Limb (tissue), 2 donors: ENCODE measurements around the gene C1QA.
"Not testable (repeated sequence)": the region's sequence is repeated elsewhere in the genome, so short reads cannot be mapped to it uniquely, and the experiment has no call there.

Experiments used
- DNase-seq, 2 donors: peaks; one replicate each; pipeline ENCODE4 v3.0.0-alpha.2; 2016; ENCODE audit errors: extremely low spot score in 2 of 2

The C1QA gene

DNA sequence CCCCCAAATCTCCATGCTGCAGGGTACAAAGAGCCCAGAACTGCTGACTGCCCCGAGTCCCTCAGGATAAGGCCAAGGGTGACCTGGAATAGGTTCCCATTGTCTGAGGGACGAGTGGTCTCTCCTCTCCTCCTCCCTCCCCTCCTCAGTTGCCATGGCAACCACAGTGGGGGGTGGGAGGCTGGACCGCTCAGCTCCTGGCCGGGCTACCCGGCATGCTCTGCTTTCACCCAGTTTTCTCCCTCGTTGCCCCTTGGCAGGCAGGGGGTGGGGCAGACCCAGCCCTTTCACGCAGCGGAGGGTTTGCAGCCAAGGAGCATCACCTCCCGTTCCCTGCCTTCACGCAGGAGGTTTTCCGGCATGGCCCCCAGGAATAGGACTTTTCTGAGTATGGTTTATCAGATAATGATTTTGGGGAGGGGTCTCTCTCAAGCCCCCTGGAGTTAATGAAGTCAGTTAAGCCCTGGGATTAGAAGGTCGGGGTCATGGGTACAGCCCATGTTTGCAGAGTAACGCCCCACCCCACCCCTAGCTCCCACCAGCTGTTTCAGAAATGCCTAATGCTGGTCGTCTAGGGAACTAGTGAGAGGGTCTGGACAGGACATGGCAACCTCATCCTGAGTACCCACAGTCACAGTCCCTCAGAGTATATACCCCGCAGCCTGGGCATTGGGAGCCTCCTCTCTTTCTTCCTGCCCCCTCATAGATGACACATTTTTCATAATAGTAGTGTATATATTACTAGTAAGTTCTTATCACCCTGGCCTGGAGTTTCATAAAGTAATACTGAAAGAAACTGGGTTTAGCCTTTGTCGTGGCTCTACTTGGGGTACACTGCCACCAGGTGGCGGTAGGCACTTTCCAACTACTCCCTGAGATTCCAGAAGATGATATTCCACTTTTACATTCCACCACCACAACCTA is 37.3 kb downstream of the C1QA start:
- DNase-seq = peak; percentile 55 to 83

DNA sequence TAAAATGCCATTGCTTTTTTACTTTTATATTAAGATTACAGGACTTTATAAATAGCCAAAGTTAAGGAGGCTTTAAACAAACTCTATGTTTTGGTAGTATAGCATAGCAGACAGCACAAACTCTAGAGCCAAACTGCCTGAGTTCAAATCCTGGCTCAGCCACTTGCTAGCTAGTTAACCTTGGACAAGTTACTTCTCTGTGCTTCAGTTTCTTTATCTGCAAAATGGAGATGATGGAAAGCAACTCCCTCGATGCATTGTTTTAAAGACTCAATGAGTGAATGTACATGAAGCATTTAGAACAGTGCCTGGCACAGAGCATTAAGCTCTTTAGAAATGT is 38.0 kb downstream of the C1QA start:
- DNase-seq = no peak

DNA sequence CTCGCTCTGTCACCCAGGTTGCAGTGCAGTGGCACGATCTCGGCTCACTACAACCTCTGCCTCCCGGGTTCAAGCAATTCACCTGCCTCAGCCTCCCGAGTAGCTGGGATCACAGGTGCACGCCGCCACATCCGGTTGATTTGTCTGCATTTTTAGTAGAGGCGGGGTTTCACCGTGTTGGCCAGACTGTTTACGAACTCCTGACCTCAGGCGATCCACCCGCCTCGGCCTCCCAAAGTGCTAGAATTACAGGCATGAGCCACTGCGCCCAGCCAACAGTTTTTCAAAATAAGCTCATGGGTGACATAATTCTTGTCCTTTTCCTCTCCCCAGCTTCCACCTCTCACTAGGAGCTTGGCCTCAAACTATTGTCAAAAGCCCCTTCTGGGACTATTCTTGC is 39.7 kb downstream of the C1QA start:
- DNase-seq = not testable (repeated sequence)

DNA sequence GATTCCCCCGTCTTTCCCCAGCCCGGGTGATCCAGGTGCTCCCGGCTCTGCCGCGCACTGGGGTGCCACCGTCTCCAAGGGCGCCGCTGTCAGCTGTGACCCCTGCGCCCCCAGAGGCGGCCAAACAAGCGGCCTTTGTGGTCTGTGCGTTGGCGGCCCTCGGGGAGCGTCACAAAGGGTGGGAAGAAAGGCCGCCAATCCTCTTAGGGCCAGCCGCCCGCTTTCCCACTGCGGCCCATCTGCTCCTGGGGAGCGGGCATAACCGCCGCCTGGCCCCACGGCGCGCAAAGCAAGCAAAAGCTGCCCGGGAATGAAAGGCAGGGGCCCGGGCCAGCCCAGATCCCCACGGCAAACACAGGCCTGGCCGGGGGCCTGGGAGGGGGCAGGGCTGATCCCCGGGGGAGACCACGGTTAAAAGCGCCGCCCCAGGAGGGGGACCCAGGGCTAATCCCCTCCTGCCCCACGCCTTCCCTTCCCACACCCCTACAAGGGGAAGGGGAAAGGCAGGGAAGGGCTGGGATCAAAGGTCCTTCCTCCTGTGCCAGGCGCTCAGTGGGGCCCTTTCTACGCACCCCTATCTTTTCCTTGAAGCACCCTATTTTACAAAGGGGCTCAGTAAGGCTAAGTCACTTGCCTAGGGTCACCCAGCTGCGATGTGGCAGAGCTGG is 40.6 kb downstream of the C1QA start:
- no peak for DNase-seq

DNA sequence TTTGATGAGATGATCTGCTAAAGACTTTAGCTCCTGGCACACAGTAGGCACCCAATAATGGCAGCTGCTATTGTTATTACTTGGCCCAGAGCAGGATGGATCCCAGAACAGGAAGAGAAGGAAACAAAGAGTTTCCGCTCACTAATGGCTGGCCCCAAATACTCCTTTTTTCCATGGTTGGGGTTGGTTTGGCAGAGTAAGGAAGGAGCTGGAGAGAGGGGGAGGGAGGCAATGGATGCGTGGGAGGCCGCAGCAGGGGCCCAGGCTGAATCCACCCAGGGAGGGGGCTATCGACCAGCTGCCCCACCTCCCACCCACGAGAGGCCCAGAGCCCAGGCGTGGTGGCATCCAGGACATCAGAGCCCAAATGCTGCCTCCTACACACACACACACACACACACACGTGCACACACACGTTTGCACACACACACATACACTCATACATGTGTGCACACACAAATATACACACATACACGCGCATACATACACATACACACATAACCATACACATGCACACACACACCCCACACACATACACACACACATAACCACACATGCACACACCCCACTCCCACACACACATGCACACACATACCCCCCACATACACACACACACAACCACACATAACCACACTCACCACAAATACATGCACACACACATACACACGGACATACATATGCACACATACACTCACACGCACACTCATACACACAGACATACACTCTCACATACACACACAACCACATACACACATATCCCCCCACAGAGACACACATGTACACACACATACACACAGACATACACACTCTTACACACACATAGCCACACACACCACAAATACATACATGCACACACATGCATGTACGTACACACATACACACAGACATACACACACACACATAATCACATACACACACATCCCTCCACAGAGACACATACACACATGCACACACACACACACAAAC is 41.8 kb downstream of the C1QA start:
- peak in 1 of 2 donors; percentile 42 for DNase-seq

DNA sequence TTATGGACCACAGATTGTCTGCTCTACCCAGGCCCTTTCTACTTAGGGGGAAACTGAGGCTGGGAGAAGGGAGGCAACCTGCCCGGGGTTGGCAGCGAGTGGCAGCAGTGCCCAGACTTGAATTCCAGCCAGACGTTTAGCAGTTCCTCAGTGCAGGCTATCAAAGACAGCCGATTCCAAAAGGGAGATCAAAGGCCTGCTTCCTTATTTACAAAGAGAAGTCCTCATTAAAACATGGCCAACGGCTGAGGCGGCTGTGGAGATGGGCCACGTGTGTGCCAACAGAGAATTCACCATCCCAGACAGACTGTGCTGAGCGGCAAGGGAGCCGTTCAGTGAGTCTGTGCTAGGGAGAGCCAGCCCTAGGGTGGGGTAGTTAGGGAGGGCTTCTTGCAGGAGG is 44.3 kb downstream of the C1QA start:
- no peak for DNase-seq

DNA sequence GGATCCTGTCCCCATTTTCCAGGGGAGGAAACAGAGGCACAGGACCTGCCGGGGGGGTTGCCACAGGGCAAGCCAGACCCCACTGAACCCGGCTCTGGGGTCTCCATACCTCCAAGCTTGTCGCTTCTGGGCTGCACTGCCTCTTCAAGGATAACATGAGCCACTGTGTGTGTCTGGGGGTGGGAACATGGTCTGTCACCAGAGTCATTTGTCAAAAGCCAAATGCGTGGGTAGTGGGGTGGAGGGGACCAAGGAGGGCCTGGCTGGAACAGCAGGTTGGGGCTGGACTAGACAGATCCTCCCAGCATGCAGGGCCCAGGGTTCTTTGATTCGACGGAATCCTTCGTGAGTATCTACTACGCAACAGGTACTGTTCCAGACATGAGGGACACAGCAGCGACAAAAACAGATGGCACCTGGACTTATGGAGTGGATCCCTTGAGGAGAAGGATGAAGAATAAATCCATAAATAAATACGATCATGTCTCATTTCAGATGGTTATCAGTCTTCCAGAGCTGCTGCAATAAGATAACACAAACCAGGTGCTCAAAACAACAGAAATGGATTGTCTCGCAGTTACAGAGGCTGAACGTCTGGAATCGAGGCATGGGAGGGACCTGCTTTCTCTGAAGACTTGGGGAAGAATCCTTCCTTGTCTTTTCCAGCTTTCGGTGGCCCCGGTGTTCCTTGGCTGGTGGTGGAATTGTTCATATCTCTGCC is 45.3 kb downstream of the C1QA start:
- no peak for DNase-seq

DNA sequence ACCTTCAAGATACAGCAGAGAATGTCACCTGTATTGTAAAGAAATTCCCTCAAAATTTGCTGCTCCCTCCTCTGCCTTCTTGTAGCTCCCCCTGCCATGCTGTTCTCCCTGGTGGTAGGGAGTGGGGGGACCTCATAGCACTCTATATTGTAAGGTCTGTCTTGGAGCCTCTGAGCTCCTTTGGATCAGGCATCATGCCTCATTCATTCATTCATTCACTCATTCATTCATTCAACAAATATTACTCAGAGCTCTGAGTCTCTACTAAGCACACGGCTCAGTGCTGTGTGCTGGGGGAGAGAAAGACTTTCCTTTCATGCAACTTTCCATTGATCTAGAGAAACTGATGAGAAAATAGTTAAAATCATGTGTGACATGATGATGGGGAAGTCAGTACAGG is 47.1 kb downstream of the C1QA start:
- DNase-seq = no peak

DNA sequence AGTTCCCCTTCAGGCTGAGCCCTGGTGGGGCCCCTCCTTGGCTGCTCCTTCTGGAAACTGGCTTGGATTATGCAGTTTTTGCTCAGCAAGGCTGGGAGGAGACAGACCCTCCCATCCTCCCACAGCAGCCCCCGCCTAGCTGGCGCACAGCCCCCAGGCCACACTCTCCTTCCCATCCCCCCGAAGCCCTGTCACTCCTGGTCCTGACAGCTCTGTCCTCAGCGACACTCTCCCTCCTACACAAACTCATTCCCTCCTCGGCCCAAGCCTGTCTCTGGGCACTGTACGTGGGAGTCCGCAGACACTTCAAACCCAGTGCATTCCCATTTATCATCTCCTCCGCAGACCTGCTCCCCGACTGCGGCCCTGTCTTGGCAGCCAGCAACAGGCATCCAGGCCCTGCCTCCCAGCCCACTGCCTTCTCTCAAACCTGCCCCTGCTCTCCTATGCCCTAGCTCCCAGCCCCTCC is 49.2 kb downstream of the C1QA start:
- DNase-seq = peak; percentile 59 to 78

DNA sequence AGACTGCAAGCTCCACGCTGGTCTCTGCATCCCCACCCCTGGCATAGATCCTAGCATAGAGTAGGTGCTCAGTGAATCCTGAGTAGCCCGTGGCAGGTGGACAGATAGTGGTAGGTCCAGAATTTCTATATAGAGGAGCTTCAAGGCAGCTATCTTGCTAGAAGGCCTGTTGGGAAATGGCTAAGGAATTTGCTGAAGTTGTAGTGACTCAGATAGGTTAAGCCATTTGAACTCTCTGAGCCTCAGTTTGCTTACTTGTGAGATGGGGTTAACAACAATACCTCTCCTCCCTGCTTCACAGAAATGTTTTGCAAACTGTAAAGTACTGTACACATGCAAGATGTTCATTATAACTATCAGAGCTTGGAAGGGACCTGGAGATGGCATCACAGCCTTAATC is 50.8 kb downstream of the C1QA start:
- DNase-seq = no peak

DNA sequence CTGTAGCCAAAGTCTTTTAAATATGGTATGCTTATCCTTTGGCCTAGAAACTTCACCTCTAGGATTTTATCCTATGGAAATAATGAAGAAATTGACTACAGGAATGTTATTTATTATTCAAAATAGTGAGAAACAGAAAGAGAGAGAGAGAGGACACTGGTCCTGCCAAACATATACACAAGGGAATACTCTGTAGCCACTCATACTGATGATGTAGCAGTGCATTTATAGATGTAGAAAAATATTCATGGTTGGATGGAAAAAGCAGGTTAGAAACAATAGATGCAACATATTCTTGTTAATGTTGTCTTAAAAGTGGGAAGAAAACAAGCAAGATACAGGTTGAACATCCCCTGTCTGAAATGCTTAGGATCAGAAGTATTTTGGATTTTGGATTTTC is 52.0 kb downstream of the C1QA start:
- DNase-seq = no peak
